Measurements from ENCODE around the gene UBE2L5.
A peak's percentile ranks its signal among the peaks of the same experiment; 100 is the strongest.
"Not testable (repeated sequence)": the region's sequence is repeated elsewhere in the genome, so short reads cannot be mapped to it uniquely, and the experiment has no call there.

Gene UBE2L5

DNA sequence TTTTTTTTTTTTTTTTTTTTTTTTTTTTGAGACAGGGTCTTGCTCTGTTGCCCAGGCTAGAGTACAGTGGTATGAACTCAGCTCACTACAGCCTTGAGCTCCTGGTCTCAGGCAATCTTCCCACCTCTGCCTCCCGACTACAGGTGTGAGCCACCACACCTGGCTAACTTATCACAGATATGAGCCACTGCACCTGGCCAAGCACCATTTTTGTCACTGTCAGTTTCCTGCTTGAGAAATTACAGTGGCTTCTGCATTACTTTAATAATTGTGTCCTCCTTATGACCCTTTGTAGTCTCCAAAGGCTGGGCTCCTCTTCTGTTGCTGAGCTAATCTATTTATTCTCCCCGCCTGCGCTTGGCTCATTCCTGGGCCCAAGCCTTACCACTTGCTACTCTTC lies 16.0 kb downstream of the UBE2L5 start:
- no peak for DNase-seq (ENCODE audit: low spot score)

DNA sequence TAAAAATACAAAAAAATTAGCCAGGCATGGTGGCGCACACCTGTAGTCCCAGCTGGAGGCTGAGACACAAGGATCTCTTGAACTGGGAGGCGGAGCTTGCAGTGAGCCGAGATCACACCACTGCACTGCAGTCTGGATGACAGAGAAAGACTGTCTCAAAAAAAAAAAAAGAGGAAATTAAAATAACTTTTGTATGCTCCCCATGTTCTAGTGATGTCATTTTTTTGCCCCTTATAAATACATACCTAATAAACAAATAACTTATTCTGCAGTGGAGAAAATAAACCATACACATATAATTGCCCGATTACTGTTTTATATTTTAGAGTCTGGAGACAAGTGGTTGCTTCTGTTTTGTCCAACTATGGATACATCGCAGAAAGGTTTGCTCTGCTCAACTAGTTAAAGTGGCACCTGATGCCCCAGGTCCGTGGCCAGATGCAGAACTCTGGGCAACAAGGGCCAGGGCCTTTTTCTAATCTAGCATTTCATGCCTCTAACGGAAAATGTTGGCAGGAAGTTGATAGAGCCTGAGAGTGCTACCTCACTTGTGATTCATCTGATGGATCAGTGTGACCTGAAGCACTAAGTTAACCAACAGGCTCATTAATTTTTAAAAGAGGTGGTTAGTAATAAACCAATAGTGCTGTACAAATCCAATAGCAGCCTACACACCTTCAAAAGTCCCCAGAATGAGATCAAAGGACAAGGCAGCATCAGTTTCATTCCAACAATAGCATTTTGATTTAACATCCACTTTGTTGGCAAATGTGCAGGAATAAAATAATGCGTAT lies 18.8 kb downstream of the UBE2L5 start:
- DNase-seq (ENCODE audit: low spot score), result no peak

DNA sequence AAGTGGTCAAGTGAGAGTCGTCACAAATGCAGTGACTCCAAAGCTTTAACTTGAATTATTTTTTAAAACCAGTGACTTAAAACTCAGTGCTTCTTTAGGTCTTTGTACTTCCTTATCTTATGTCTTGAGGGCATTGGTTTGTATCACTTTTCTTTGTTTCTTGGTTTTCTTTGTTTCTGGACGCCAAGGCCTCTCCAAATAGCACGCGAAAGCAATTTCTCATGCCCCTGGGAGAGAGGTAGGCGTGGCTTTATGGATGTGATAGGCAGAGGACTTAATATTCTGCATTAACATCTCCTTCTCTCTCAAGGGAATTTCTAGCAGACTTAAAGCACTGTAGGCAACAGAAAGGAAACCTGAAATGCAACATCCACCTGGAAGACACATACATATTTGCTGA lies 20.6 kb downstream of the UBE2L5 start:
- DNase-seq (ENCODE audit: low spot score), result no peak

DNA sequence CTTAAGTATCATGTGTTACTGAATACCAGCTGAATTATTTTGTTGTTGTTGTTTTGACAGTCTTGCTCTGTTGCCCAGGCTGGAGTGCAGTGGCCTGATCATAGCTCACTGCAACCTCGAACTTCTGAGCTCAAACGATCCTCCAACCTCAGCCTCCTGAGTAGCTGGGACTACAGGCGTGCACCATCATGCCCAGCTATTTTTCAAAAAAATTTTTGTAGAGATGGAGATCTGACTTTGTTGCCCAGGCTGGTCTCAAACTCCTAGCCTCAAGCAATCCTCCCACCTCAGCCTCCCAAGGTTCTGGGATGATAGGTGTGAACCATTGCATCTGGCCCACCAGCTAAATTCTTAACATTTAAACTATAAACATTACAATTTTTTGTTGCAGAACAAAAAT lies 21.2 kb downstream of the UBE2L5 start:
- DNase-seq (ENCODE audit: low spot score), result not testable (repeated sequence)

DNA sequence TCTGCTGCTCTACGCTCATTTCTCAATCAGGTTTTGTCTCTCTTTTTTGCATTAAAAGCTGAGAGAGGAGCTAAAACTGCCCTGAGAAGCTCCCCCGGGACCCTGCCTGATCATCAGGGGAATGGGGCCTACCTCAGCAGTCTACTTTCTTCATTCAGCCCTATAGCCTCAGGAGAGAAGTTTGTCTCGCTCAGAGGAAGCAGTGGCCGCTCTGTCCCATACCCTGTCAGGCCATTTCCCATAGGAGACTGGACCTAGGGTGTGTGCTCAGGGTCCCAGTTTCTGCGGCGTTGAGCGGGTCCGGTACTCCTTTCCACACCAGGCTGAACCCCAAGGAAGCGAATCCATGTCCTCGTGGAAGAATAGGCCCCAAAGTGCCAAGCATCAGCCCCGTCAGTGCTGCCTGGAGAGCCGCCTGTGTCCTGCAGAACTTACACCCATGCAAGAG lies 21.7 kb downstream of the UBE2L5 start:
- DNase-seq (ENCODE audit: low spot score), result no peak

DNA sequence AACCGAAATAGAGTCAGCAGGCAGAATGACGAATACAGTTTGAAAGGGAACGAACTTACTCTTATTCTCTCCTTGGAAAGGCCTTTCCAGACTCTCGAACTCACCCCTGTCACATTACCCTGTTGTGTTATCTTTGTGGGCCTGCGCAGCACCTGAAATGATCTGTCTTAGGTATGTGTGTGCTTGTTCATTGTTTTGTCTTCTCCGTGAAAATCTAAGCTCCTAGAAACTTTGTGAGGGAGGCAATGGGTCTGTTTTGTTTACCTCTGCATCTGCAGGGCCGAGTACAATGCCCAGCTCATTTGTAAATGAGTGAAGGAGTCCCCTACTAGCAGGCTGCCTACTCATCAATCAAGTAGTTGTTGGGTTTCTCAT lies 23.8 kb downstream of the UBE2L5 start:
- no peak for DNase-seq (ENCODE audit: low spot score)

DNA sequence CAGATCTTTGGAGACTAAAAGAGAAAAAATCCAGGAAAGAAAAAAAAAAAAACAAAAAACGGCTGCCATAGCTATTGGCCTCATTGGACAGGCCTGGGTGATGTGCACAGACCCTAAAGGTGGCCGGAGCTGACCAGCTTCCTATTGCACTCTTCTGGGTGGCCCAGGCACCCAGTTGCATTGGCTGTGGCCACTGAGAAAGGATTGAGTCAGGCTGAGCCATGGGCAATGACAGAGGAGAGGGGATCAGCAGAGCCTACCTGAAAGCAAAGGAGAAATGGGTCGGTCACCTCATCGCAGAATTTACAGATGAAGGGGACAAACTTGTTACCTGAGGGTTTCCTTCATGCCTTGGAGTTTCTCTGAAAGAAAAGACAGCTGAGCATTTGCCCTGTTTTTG lies 26.1 kb downstream of the UBE2L5 start:
- DNase-seq (ENCODE audit: low spot score), result no peak

DNA sequence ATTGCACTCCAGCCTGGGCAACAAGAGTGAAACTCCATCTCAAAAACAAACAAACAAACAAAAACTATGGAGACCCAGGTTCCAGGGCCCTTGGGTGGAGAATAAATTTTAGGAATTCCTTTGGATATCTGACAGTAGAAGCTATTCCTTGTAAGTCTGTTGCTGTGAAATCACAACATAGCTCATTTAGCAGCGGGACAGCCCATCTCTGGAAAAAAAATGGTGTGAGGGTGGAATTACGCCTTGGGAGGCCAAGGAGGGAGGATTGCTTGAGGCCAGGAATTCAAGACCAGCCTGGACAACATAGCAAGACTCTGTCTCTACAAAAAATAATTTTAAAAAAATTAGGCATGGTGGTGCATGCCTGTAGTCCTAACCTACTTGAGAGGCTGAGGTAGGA lies 27.8 kb downstream of the UBE2L5 start:
- no peak for DNase-seq (ENCODE audit: low spot score)

DNA sequence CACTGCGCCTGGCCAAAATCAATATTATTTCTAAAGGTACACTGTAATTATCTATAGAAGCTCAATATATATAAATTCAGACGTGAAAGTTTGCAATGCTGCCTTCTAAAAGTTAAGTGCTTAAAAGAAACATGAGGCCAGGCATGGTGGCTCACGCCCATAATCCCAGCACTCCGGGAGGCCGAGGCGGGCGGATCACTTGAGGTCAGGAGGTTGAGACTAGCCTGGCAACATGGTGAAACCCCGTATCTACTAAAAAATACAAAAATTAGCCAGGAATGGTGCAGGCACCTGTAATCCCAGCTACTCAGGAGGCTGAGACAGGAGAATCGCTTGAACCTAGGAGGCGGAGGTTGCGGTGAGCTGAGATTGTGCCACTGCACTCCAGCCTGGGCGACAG lies 29.2 kb downstream of the UBE2L5 start:
- DNase-seq (ENCODE audit: low spot score), result not testable (repeated sequence)

DNA sequence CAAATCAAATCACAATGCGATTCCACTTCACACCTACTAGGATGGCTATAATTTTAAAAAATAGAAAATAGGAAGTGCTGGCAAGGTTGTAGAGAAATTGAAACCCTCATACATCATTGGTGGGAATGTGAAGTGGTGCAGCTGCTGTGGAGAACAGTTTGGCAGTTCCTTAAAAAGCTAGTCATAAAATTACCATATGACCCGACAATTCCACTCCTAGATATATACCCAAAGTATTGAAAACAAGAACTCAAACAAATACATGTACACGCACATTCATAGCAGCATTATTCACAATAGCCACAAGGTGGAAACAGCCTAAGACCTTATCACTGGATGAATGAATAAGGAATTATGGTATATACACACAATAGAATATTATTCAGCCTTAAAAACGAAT lies 31.4 kb downstream of the UBE2L5 start:
- no peak for DNase-seq (ENCODE audit: low spot score)

DNA sequence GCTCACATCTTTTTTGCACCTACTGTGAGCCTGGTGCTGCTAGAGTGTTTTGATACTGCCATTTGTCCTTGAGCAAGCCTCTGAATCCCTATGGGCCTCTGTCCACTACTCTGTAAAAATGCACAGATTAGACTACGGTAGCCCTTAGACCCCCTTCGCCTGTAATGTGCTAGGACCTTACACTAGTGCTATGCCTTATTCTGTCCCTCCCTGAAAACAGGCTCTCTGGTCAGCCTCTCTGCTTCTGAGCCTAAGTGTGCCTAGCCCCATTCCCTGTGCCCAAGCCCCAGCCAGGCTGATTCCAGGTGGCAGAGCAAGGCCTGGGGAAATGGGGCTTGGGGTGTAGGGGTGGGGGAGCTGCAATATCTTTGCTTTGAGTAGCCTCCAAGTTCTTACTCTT lies 32.7 kb downstream of the UBE2L5 start:
- DNase-seq (ENCODE audit: low spot score), result no peak

DNA sequence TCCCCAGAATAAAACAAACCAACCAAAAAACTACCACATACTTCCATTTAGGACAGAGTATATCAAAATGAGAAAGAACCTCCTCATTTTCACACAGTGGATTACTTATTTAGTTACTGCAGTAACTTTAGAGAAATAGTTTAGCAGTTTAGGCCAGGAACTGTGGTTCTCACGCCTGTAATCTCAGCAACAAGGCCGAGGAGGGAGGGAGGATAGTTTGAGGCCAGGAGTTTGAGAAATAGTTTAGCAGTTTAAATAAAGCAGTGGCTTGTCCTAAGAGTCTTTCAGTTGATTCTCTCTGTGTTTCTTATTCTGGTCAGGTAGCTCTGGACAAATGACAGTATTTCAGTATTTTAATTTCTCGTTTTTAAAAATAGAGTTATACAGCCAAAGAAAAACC lies 34.0 kb downstream of the UBE2L5 start:
- no peak for DNase-seq (ENCODE audit: low spot score)

DNA sequence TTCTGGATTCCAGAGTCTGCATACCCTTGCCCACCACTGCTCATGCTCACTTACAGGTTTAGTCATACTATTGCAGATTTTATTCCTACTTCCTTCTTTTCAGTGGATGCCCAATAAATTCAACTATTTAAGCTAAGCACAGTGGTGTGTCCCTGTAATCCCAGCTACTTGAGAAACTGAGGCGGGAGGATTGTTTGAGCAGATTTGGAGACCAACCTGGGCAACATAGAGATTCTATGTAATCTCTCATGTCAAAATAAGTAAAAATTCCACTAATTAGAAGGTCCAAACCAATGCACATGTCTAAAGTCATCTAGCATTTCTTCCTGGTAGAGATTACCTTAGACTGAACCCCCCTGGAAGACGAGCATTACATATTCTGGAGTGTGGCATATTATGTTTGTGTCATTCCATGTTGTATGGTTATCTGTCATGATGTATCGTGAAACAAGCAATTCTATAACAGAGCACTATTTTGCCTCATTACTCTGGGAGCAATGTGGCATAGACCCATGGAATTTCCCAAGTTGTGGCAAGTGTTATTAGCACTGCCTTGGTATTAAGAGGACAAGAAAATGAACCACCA lies 35.1 kb downstream of the UBE2L5 start:
- no peak for DNase-seq (ENCODE audit: low spot score)

DNA sequence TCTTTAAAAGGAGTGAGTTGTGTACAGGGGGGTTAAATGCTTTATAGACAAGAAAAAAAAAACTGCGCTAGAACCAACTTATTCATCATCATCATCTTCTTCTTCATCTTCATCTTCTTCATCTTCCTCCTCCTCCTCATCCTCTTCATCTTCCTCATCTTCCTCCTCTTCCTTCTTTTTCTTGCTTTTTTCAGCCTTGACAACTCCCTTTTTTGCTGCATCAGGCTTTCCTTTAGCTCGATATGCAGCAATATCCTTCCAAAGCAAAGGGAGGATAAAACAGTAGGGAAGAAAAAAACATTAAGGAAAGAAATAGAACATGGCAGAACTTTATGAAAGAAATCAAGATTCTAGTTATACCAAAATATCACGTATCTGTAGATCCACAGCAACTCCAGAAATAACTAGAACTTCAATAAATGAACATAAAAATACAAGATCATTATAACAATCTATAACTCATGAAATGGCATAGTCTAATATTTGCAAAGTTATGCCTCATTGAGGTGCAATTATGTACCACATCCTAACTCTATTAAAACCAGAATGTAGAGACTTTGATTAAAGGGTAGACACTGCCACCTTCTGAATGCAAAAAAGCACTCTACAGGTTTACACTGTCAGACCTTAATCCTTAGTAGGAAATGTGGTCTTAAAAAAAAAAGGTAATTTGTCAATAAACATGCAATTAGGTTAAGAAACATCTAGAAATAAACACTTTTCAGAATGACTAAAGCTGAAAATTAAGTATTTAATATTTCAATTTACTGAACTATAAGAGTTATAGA lies 39.2 kb downstream of the UBE2L5 start:
- not testable (repeated sequence) for DNase-seq (ENCODE audit: low spot score)

DNA sequence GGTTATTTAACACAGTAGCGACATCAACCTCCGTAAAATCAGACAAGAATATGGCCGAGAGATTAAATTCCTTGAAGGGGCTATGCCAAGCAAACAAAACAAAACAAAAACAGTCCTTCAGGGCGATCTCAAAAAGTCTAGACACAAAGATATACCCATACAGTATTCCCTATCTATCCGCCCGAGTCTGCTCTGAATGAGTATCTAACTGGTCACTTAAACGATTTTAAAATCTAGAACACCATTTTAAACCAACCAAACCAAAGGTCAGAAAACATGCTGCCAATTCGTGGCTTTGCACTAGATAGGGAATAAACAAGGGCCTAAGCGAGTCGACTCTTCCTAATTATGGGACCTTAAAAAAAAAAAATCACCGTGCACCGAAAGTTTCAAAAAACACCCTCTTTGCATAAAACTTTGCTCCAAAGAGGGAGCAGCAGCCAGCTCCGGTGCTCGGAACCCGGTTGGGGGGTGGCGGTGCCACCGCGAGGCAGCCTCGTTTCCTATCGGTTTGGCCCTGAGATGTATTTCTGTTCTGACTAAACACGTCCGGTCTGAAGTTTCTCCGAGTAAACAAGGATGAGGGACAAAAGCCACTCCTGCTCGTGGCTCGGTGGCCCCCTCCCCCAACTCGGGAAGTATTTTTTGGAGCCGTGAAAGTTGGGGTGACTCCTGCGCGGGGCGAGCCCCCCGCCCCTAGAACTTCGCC lies 41.6 kb downstream of the UBE2L5 start:
- DNase-seq (ENCODE audit: low spot score), result peak; percentile 34

DNA sequence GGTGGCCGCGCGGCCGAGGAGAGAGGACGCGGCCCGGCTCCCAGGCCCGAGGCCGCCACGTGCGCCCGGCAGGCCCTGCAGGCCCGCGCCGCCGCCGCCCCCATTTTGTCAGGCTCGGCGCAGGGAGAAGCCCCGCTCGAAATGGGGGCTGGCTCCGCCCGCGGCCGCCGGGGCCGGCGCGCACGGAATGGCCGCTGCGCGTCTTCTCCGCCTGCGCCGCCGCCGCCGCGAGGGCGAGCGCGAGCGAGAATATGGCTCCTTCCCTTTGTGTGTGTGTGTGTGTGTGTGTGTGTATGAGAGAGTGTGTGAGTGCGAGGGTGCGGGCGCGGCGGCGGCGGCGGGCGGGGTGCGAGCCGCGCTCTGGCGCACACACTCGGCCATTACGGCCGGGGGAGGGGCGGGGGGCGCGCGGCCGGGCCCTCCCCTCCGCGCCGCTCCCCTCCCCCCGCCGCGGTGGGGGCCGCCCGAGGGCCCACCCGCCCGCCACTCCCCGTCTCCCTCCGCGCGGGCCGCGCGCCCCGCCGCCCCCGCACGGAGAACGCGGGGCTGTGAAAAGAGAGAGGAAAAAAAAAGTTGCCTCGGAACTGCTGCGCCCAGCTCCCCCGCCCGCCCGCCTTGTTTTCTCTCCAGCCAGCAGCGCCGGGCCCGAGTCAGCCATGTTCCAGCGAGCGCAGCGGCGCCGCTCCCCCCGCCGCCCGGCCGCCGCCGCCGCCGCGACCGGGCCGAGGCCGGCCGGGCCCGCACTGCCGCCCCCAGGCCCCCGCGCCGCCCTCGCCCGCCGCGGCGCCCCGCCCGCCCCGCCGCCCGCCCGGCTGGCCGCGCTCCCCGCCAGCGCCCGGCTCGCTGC lies 42.4 kb downstream of the UBE2L5 start:
- DNase-seq (ENCODE audit: low spot score), result peak; percentile 48

DNA sequence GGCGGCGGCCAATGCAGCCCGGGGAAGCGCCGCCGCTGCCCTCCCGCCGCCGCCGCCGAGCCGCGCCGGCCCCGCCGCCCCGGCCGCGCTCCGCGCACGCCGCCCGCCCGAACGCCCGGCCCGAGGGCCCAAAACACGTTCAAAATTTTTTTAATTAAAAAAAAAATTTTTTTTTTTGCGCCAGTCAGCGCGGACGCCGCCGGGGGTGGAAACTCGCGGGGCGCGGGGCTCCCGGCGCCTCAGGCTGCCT lies 43.0 kb downstream of the UBE2L5 start:
- no peak for DNase-seq (ENCODE audit: low spot score)

DNA sequence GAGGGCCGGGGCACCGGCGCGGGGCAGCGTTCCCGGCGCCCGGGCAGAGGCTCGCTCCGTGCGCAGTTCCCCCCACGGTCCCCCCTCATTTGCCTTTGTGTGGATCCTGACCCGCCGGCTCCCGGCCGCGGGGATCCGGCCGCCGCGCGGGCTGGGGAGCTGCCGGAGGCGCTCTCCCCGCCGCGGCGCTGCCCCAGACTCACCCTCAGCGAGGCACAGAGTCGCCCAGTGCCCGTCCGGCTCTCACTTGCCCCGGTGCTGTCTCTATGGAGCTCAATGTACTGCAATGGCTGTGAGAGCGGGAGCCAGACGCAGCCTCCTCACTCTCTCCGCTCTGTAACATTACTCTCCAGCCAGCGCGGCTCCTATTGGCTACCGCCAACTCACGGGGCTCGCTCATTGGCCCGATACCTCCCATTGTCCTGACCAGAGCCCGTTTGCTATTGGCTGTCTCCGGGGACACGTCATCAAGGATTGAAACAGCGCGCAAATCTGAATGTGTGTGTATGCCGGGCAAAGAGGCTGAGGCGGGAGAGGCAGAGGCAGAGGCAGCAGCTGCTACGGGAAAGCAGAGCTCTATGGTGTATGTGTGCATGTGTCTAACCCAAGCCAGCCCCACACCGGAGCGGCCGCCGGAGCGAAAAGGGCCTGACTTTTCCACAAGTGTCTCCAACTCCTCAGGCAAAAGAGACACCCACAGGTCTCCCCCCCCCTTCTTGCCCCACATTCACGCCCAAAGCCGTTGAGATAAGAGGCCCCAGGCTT lies 43.5 kb downstream of the UBE2L5 start, which contains the start of gene HMGB1:
Gene HMGB1, minus strand, starts transcription at position 344 of the 765 bp plus-strand sequence. CDS start 2,256 bp downstream, outside the sequence.
- peak; percentile 100 for DNase-seq (ENCODE audit: low spot score)

DNA sequence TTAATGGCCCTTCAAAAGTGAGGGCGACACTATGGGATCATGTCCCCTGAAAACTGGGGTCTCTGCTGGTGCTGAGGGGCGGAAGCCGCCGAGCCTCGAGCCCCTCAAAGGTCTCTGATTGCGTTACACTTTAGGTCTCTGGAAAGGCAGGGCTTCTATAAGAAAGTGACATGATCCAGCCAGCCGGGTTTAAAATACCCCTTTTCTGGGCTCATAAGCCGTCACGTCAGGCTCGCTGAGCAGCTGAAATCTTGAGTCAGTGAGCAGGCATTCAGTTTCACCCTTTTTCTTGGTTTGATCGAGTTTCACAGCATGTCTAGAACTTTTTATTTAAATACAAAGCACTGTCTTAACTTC lies 44.0 kb downstream of the UBE2L5 start:
- no peak for DNase-seq (ENCODE audit: low spot score)

DNA sequence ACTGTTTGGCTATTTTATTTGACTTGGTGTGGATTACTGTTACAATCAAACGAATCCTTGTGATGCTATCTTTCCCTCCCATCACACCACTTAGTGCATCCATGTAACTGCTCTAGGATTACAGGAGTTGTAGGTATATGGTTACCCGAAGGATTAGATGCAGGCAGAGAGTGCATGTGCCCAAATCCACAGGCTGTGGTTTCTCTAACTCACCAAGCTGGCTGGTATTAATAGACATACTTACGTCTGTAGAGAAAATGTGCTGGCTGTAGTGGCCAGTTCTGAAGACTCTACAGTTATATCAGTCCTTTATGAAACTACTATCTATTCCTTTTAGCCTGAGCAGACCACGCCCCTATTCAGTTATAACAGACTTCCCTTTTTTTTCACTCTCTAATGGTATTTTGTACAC lies 44.6 kb downstream of the UBE2L5 start:
- peak; percentile 58 for DNase-seq (ENCODE audit: low spot score)

DNA sequence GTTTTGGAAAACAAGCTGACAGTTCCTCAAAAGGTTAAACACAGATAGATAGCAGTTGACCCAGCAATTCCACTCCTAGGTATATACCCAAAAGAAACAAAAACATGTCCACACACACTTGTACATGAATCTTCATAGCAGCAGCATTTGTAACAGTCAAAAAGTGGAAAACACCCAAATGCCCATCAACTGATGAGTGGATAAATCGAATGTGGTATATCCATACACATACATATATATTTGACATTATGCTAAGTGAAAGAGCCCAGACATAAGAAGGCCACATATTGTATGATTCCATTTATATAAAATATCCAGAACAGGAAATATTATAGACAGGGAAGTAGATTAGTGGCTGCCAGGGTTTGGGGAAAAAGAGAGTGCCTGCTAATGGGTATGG lies 51.4 kb downstream of the UBE2L5 start:
- DNase-seq (ENCODE audit: low spot score), result no peak

Data from SK-N-DZ (cell line).